ENCODE measurements around the gene CCR6.
"Not testable (repeated sequence)": the region's sequence is repeated elsewhere in the genome, so short reads cannot be mapped to it uniquely, and the experiment has no call there.

DNA sequence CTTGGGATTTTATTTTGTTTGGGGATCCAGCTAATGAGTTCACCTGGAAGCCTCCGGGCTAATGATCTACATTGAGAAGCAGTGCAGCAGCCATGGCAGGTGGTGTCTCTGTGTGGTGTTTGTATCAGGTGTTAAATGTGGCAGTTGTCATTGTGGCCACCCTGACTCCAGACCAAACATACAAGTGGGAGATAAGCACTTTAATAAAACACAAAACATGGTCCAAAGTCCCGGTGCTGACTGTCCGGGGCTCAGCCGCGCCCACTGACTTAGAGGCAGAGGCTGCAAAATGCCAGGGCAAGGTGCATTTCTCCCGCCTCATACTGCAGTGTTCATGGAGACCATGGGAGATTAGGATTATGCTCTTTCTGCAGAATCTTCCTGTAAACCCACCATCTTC is 58.5 kb downstream of the CCR6 start:
- TF ChIP-seq, protein P1, sequence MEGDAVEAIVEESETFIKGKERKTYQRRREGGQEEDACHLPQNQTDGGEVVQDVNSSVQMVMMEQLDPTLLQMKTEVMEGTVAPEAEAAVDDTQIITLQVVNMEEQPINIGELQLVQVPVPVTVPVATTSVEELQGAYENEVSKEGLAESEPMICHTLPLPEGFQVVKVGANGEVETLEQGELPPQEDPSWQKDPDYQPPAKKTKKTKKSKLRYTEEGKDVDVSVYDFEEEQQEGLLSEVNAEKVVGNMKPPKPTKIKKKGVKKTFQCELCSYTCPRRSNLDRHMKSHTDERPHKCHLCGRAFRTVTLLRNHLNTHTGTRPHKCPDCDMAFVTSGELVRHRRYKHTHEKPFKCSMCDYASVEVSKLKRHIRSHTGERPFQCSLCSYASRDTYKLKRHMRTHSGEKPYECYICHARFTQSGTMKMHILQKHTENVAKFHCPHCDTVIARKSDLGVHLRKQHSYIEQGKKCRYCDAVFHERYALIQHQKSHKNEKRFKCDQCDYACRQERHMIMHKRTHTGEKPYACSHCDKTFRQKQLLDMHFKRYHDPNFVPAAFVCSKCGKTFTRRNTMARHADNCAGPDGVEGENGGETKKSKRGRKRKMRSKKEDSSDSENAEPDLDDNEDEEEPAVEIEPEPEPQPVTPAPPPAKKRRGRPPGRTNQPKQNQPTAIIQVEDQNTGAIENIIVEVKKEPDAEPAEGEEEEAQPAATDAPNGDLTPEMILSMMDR (IDR thresholded peaks at IDR 0.05; ENCODE audit: control extremely low read depth in 1 of 3, insufficient read depth in 1 of 3, low read depth in 1 of 3, low read length in 3 of 3), result not testable (repeated sequence)
- not testable (repeated sequence) for TF ChIP-seq EP300 (IDR thresholded peaks at IDR 0.05; ENCODE audit: borderline replicate concordance in 1 of 2, low read depth in 2 of 2, low read length in 2 of 2); CEBPB (IDR thresholded peaks at IDR 0.05; ENCODE audit: low read depth, low read length); CREB1 (IDR thresholded peaks at IDR 0.05); POLR2A (IDR thresholded peaks at IDR 0.05; ENCODE audit: control extremely low read depth in 1 of 2, low read depth in 2 of 2, low read length in 2 of 2); JUN (IDR thresholded peaks at IDR 0.05; ENCODE audit: low read depth, low read length); TEAD4 (IDR thresholded peaks at IDR 0.05; ENCODE audit: low read depth, low read length); RAD21 (IDR thresholded peaks at IDR 0.05 in 1 of 2, conservative IDR thresholded peaks at IDR 0.05 in 1 of 2; ENCODE audit: low read depth in 2 of 2, low read length in 2 of 2); RFX5 (IDR thresholded peaks at IDR 0.05; ENCODE audit: borderline replicate concordance, low read depth, low read length); ASH2L (IDR thresholded peaks at IDR 0.05; ENCODE audit: low read length); YY1 (IDR thresholded peaks at IDR 0.05; ENCODE audit: low read depth, low read length)
- TF ChIP-seq, protein P2, sequence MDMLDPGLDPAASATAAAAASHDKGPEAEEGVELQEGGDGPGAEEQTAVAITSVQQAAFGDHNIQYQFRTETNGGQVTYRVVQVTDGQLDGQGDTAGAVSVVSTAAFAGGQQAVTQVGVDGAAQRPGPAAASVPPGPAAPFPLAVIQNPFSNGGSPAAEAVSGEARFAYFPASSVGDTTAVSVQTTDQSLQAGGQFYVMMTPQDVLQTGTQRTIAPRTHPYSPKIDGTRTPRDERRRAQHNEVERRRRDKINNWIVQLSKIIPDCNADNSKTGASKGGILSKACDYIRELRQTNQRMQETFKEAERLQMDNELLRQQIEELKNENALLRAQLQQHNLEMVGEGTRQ (IDR thresholded peaks at IDR 0.05; ENCODE audit: low read length), result not testable (repeated sequence)

All from H1 (cell line).